Colonic mucosa (tissue), 4 donors: ENCODE measurements around the gene ENOX2. TPM values are rescaled to one million over a fixed set of nuclear protein-coding genes. Genes with fewer than 3 reads are reported as not detected.

Experiments used
- DNase-seq: peaks from one replicate; pipeline ENCODE4 v3.0.0-alpha.2; 2020
- H3K27ac ChIP-seq: fragments of 200-600 bp; one replicate; pipeline ENCODE4 v1.8.0; 2021
- H3K27me3 ChIP-seq: fragments of 200-600 bp; one replicate; pipeline ENCODE4 v1.8.0; 2021
- H3K36me3 ChIP-seq: fragments of 200-600 bp; one replicate; pipeline ENCODE4 v1.8.0; 2021
- H3K4me1 ChIP-seq: fragments of 200-600 bp; one replicate; pipeline ENCODE4 v1.8.0; 2021; ENCODE audit warnings: mild to moderate bottlenecking
- H3K4me3 ChIP-seq: fragments of 200-600 bp; one replicate; pipeline ENCODE4 v1.8.0; 2021
- H3K9ac ChIP-seq, 2 donors: one replicate each; pipeline ENCODE4 v1.7.0; 2013; ENCODE audit warnings: control low read depth in 2 of 2, low read depth in 2 of 2, low read length in 2 of 2
- H3K9me3 ChIP-seq: fragments of 200-600 bp; one replicate; pipeline ENCODE4 v1.8.0; 2021
- CTCF ChIP-seq: fragments of 200-600 bp; IDR thresholded peaks from one replicate; pipeline ENCODE4 v1.8.0; 2022; ENCODE audit warnings: antibody characterized with exemption, mild to moderate bottlenecking
- intact Hi-C: fragments of 100-400 bp; cut with DNase I; formaldehyde crosslinking; loops from one replicate; pipeline ENCODE4 v1.14.1; 2022
- total RNA-seq, 2 donors: library from RNA; stranded (reverse); fragmentation: NEBNext Ultra II Directional in 1 of 2; extraction: Animal tissue kit (Norgen Biotek cat#: 25700) in 1 of 2; gene quantifications; one replicate each; pipeline ENCODE4 v1.2.1, GENCODE V29; 2021
- donor health status: healthy.
- donor health status: DM: no; HTN: no; CAD: no.
- donor health status: DM: no; HTN: no; CAD: no.

ENOX2 gene
- total RNA-seq, 2 donors from 2014 or later = 8.0 to 13.7 TPM

GRCh38 chrX:130705591-130705990 is 197.4 kb downstream of the ENOX2 start:
- no peak overlapping the region for H3K9ac ChIP-seq
- H3K27ac ChIP-seq = no peak overlapping the region
- H3K27me3 ChIP-seq = no peaks in the 10 kb centered on the region
- no peaks in the 10 kb centered on the region for H3K36me3 ChIP-seq
- H3K9me3 ChIP-seq = no peaks in the 10 kb centered on the region
- no peak overlapping the region for H3K4me3 ChIP-seq
- DNase-seq = peak; percentile 20
- intact Hi-C loops = no loop called here
- no peaks in the 10 kb centered on the region for H3K4me1 ChIP-seq
- TF ChIP-seq CTCF = no peak

- no peaks in the 10 kb centered on the region for H3K36me3 ChIP-seq
- H3K9me3 ChIP-seq = no peaks in the 10 kb centered on the region
- H3K4me3 ChIP-seq = no peak overlapping the region
- no peak for TF ChIP-seq CTCF
- no peak overlapping the region for H3K27ac ChIP-seq
- no peaks in the 10 kb centered on the region for H3K4me1 ChIP-seq
- intact Hi-C loops = no loop called here
- no peaks in the 10 kb centered on the region for H3K27me3 ChIP-seq
- DNase-seq = no peak
- no peak overlapping the region for H3K9ac ChIP-seq
Measured at GRCh38 chrX:130704053-130705038, 198.7 kb downstream of the ENOX2 start.

GRCh38 chrX:130702867-130703707 is 199.9 kb downstream of the ENOX2 start:
- Histone ChIP-seq H3K36me3 (no peaks in the 10 kb centered on the region), H3K9ac (no peak overlapping the region), H3K27ac (no peak overlapping the region), H3K27me3 (no peaks in the 10 kb centered on the region), H3K9me3 (no peaks in the 10 kb centered on the region), H3K4me3 (no peak overlapping the region), H3K4me1 (no peaks in the 10 kb centered on the region)
- TF ChIP-seq CTCF = no peak
- no peak for DNase-seq
- intact Hi-C loops = no loop called here

- DNase-seq = no peak
- Histone ChIP-seq H3K27me3 (no peaks in the 10 kb centered on the region), H3K4me3 (no peak overlapping the region), H3K4me1 (no peaks in the 10 kb centered on the region), H3K27ac (no peak overlapping the region), H3K36me3 (no peaks in the 10 kb centered on the region), H3K9me3 (no peaks in the 10 kb centered on the region), H3K9ac (no peak overlapping the region)
- no peak for TF ChIP-seq CTCF
- intact Hi-C loops = no loop called here
Measured at GRCh38 chrX:130700629-130701028, 202.4 kb downstream of the ENOX2 start.

- intact Hi-C loops = no loop called here
Measured at GRCh38 chrX:130699618-130700017, 203.4 kb downstream of the ENOX2 start.

More at GRCh38 chrX:130699618-130700017, 203.4 kb downstream of the ENOX2 start:
- no peak overlapping the region for H3K4me3 ChIP-seq
- H3K4me1 ChIP-seq = no peaks in the 10 kb centered on the region
- TF ChIP-seq CTCF = no peak
- H3K9ac ChIP-seq = no peak overlapping the region
- no peaks in the 10 kb centered on the region for H3K27me3 ChIP-seq
- no peaks in the 10 kb centered on the region for H3K9me3 ChIP-seq
- no peak for DNase-seq
- H3K36me3 ChIP-seq = no peaks in the 10 kb centered on the region
- H3K27ac ChIP-seq = no peak overlapping the region
